Activated effector memory CD4-positive, alpha-beta T cell treated with anti-CD3 and anti-CD28 coated beads, Interleukin-2, amount 50 U/mL, for 16 hours (primary cell): ENCODE data around the gene PTK6.

ENCODE experiments used
- DNase-seq: peaks from one replicate; pipeline ENCODE4 v3.0.0-alpha.2; 2020

The PTK6 gene

GRCh38 chr20:63568986-63569949 is 32.1 kb upstream of the PTK6 start:
- no peak for DNase-seq

- DNase-seq, result no peak
Observed at GRCh38 chr20:63568170-63568981, 31.2 kb upstream of the PTK6 start.

DNA sequence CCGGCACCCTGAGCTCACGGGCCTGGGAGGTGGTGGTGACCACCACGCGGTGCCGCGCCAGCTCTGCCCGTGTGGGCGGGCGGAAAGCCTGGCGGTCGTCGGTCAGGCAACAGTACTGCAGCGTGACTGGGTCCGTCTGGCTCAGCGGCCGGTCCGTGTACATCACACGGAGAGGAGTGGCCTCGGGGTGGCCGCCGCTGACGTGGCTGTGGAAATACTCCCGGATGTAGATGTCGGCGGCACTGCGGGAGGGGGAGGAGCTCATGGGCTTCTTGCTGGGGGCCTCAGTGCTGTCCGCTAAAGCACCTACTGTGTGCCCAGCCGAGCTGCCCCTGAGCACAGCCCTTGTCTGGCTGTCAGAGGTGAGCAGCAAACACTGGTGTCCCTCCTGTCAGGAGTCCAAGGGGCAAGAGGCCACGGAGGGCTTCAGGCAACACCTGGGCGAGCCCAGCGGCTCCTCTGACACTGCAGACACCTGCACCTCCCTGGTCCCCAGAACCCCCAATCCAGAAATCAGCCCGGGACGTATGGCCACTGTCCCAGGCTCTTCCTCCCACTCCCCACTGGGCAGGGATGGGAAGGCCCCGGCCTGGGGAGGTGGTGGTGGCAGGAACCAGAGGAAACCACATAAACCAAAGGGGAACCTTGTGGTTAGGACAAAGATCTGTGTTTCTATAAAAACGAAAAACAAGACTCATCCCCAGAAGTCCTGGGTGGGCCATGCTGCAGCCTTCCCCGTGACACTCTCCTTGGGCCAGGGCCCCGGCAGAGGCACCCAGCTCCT is 30.4 kb upstream of the PTK6 start:
- peak; percentile 82 for DNase-seq

DNA sequence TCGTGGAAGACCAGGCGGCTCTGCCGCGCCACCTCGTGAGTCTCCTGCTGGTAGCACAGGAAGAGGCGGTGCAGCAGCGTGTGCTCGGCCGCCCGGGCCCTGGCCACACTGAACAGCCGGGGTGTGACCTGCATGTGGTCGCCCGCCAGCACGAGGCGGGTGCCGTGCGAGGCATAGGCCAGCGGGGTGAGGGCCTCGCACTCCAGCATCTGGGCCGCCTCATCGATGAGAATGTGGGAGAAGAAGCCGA is 29.9 kb upstream of the PTK6 start:
- DNase-seq, result no peak

DNA sequence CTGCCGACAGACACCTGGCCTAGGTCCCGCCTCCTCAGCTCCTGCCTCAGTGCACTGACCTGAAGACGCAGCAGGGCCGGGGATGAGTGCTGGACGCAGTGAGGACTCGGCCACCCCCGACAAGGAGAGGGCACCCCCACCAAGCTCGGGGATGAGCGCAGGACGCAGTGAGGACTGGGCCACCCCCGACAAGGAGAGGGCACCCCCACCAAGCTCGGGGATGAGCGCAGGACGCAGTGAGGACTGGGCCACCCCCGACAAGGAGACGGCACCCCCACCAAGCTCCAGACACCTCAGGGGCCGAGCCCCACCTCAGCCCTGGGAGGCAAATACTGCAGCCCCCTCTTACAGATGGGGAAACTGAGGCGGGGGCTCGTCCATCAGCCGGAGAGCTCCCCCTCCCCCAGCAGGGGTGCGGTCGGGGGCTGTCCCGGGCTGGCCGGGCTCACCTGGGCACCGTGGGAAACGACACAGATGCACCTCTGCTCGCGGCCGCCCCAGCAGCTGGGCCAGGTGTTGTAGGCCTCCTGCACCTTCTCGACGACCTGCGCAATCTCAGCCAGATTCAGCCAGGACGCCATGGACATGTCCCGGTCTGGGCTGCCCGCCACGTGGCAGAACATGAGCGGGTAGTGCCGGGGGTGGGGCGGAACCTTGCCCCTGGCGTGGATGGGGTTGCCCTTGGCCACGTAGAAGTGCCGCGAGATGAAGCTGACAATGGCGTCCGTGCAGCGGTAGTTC is 29.4 kb upstream of the PTK6 start:
- DNase-seq, result no peak

DNA sequence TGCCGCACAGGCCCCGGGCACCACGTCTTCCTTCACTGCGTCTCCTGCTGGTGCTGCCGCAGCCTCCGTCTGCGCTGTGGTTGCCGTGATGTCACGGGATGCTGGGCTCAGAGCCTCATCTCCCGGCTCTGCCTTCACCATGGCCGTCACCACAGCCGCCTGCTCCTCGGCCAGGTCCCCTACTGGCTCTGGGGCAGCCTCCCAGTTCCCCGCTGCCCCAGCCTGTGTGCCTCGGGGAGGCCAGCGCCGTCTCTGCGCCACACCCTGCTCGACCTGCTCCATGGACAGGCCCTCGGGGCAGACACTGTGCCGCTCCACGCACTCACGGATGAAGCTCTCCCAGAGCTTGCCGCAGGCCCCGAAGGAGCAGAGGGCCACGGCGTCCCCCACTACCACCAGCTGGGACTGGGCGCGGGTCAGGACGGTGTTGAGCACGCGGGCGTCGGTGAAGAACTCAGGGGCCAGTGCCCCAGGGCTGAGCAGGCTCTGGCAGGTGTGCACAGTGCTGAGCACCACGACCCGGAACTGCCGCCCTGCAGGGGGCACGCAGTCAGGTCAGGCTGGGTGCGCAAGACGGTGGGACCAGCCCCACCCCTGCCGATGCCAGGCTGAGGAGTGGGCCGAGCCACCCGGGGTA is 28.6 kb upstream of the PTK6 start:
- DNase-seq, result no peak

DNA sequence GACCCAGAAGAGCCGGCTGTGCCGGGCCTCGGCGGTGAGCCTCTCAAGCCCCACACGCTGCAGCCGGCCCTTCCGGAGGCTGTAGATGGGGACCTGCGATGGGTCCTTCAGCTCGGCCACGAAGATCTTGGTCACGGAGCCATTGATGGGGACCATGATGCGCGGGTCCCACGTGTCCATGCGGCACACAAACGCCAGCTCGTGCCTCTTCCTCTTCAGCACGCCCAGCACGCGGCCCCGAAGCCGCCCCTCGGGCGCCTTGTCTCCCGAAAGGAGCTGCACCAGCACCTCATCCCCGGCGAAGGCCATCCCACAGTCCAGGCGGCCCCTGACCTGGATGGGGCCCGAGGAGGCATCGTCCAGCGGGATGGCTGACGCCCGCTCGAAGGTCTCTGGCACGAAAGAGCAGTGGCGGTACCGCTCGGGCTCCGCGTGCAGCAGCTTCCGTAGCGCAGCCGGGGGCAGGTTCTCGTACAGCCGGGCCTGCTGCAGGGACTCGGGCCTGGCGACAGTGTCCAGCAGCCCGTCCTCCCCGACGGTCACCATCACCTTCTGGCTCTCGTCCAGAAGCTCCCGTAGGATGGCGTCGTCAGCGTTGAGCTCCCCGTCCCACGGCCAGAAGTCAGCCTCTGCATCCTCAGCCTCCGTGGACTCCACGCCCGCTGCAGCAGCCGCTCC is 28.0 kb upstream of the PTK6 start:
- no peak for DNase-seq

- DNase-seq, result no peak
Observed at GRCh38 chr20:63564036-63564810, 27.0 kb upstream of the PTK6 start.

GRCh38 chr20:63563225-63563935 is 26.2 kb upstream of the PTK6 start:
- no peak for DNase-seq

DNA sequence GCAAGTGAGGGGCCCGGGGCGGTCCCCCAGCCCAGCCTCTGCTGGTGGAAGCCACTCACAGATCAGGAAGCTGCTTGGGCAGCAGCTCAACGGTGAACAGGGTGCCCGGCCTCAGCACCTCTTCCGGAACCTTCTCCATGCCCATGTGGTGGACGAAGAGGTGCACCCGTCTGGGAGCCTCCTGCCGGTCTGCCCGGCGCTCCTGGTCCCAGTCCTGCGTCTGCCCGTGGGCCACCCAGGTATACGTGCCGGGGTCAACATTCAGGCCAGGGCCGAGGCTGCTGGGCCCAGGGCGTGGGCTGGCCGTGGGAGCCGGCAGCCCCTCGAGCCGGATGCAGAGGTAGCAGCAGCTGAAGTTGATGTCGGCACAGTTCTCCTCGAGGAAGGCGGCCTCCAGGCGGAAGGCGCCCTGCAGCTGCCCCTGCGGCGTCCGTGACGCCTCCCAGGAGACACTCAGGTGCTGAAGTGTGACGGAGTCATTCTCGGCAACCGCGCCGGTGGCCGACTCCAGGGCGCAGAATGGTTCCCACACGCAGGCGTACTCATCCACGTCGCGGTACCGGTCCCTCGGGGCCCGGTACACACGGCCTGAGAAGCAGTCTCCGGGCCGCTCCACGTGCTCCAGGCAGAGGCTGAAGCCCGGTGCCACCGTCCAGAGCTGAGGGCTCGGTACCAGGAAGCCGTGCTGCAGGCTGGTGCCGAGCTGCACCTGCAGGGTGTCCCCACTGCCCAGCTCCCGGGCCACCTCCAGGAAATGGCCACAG is 25.5 kb upstream of the PTK6 start:
- no peak for DNase-seq

DNA sequence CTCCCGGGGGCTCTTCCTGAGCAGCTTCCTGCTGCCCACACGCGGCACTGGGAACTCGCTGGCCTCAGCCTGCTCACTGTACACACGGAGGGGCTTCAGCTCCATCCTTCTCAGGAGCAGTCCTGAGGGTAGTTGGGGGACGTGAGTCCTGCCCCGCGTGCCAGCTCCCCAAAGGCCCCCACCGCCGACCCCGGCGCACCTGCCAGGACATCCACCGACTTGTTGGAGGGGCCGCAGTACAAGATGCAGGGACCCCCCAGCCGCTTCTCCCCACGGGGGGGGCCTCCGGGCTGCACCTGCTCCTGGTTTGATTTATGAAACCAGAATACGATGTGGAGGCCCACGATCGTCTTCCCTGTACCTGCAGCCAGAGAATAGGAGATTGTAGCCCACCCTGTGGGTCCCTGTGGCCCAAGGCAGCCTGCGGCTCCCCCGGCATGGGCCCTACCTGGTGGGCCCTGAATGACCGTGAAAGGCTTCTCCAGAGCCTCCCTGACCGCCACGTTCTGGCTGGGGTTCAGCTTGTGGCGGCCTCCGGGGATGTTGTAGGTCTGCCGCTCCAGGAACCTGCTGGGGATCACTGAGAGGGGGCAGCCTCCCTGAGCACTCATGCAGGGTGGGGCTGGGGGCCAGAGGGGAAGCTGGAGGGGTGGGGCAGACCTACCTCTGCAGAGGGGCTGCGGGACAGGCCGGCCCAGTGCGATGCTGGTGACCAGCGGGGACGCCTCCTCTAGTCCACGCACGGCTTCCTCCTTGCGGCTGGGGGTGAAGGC is 24.6 kb upstream of the PTK6 start:
- DNase-seq, result no peak

DNA sequence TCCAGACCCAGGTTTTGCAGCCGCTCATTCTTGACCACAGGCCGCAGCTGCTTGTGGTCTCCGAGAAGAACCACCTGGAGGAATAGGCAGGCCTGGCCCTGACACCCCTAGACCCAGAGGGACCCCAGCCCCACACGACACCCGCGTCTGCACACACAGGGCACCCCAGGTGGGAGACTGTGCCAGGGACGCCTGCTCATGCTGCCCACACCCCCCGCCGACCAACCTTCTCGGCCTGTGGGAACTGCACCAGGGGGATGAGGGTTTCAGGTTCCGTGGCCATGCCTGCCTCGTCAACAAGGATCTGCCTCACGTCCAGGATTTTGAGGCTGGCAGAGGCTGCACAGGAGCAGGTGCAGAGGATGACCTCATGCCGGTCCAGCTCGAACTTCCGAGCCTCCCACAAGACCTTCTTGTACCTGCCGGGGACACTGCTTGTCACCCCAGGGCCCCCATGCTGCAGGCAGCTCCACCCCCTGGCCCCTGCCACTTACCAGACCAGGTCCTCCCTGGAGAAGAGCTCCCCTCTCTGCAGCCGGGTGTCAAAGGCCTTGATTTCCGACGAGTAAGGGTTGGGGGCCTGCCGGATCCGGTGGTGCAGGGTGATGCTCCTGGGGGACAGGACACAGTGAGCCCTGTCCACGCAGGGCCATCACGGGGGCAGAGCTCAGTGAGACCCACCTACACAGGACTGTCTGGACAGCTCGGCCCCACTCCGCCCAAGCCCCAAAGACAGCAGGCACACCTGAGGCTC is 23.9 kb upstream of the PTK6 start:
- no peak for DNase-seq

GRCh38 chr20:63560333-63560805 is 23.2 kb upstream of the PTK6 start:
- no peak for DNase-seq

GRCh38 chr20:63559485-63560332 is 22.5 kb upstream of the PTK6 start:
- DNase-seq, result peak; percentile 78

DNA sequence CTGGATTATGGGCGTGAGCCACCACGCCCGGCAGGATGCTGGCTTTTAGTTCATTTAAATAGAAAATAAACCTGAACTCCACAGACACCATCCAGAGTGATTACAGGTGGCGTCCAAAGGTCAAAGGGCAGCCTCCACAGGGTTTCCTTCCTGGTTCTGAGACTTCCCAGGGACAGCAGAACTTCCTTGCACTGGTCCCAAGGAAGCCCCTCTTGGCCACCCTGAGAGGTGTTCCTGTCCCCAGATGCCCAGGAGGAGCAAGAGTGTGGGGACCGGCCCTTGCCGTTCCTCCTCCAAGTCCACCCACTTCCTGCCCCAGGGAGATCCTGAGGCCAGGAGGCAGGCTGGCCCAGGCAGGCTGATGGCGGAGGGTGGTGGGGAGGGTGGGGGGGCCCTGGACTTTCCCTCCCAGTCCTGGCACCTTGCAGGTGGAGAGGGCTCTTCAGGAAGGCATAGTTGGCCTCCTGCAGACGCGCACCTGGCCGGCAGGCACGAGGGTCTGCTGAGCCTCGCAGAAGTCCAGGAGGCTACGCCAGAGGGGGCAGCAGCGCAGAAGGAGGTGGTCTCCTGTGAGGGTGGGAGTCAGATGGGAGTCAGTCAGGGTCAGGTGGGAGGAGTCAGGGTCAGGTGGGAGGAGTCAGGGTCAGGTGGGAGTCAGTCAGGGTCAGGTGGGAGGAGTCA is 21.8 kb upstream of the PTK6 start:
- DNase-seq, result no peak

- no peak for DNase-seq
Observed at GRCh38 chr20:63557481-63557891, 20.3 kb upstream of the PTK6 start.
